Ishikawa (cell line): Measurements from ENCODE around the gene NOP53.

Experiments
- CEBPB ChIP-seq: IDR thresholded peaks from 2 replicates; pipeline ENCODE4 v1.6.1; 2012
- EP300 ChIP-seq: IDR thresholded peaks from 2 replicates; pipeline ENCODE4 v1.6.1; 2012; ENCODE audit warnings: borderline replicate concordance
- MAX ChIP-seq: IDR thresholded peaks from 2 replicates; pipeline ENCODE4 v1.6.1; 2012
- REST ChIP-seq: IDR thresholded peaks from 2 replicates; pipeline ENCODE4 v1.6.1; 2012; ENCODE audit warnings: low read depth, mild to moderate bottlenecking
- YY1 ChIP-seq: IDR thresholded peaks from 2 replicates; pipeline ENCODE4 v1.6.1; 2012; ENCODE audit warnings: low read depth
- ZBTB7A ChIP-seq: IDR thresholded peaks from 2 replicates; pipeline ENCODE4 v1.6.1; 2012; ENCODE audit warnings: low read depth

- TF ChIP-seq EP300 (no peak), ZBTB7A (no peak), YY1 (no peak), REST (no peak), MAX (no peak), CEBPB (no peak)
Observed at GRCh38 chr19:47767349-47767748, 22.0 kb downstream of the NOP53 start.
